HepG2 (cell line): Measurements from ENCODE around the gene CLRN3. TPM values are rescaled to one million over a fixed set of nuclear protein-coding genes. Genes with fewer than 3 reads are reported as not detected.

Experiments
- ATAC-seq: fragments of 200-7000 bp; cut with Tn5 transposase; 3 replicates; pipeline ENCODE4 v1.9.1; 2020; ENCODE audit warnings: mild to moderate bottlenecking, moderate library complexity
- BruUV-seq: library from RNA; stranded (reverse); fragments of 400-500 nt; replicated peaks from 2 replicates; lab custom pipeline; 2021; lab: Mats Ljungman, UMichigan
- CTCF ChIA-PET: fragments of 300-600 bp; formaldehyde crosslinking; extraction: SDS; loops from one replicate; lab custom pipeline; 2021; ENCODE audit warnings: low total read pairs, inconsistent platforms, low intra/inter-chr PET ratio; lab: Yijun Ruan, JAX
- POLR2A ChIA-PET: fragments of 350-600 bp; sonication (Branson Sonifier 250); formaldehyde crosslinking; loops from one replicate; lab custom pipeline; 2020; ENCODE audit warnings: antibody characterized with exemption, inconsistent platforms; lab: Yijun Ruan, JAX
- DNase-seq: peaks from one replicate; pipeline ENCODE4 v3.0.0-alpha.2; 2015; ENCODE audit warnings: low spot score
- FAIRE-seq: peaks from 3 replicates; lab custom pipeline; 2011; peaks lifted over from hg19 to GRCh38; lab: Jason Lieb, UNC
- H2AFZ ChIP-seq: one replicate; pipeline ENCODE4 v1.6.1; 2011; ENCODE audit warnings: low read length, inconsistent platforms
- H3K27ac ChIP-seq: fragments of 300-600 bp; 3 replicates; pipeline ENCODE4 v1.8.0; 2011; ENCODE audit warnings: mixed run types, mild to moderate bottlenecking, mixed read lengths, low read length, inconsistent platforms; ENCODE audit not compliant: insufficient read depth; ENCODE audit errors: extremely low read length
- H3K27me3 ChIP-seq, 2 experiments: fragments of 200-600 bp in 1 of 2; 2 replicates in 1 of 2; 3 replicates in 1 of 2; pipeline versions ENCODE4 v1.6.0 to v1.8.0; 2011; ENCODE audit warnings: low read length in 2 of 2, mild to moderate bottlenecking in 2 of 2, moderate library complexity in 2 of 2, inconsistent platforms in 1 of 2; ENCODE audit not compliant: insufficient read depth in 2 of 2, control insufficient read depth in 1 of 2
- H3K36me3 ChIP-seq, 2 experiments: fragments of 200-600 bp in 1 of 2; replicated peaks in 1 of 2; 2 replicates in 1 of 2; 3 replicates in 1 of 2; pipeline versions ENCODE4 v1.5.1 to v1.8.0; 2011; ENCODE audit warnings: low read length in 2 of 2, inconsistent platforms in 1 of 2; ENCODE audit not compliant: insufficient read depth in 2 of 2, control insufficient read depth in 1 of 2
- H3K4me1 ChIP-seq: 2 replicates; pipeline ENCODE4 v1.5.1; 2012; ENCODE audit warnings: low read length, inconsistent platforms; ENCODE audit not compliant: insufficient read depth
- H3K4me2 ChIP-seq: 2 replicates; pipeline ENCODE4 v1.6.0; 2011; ENCODE audit warnings: low read depth, low read length, inconsistent platforms
- H3K4me3 ChIP-seq, 3 experiments: fragments of 200-600 bp in 1 of 3; sonication (generic), shearing (Covaris generic) in 1 of 3; replicated peaks in 1 of 3; 2 replicates each; pipeline ENCODE4 v1.5.1; 2011 to 2016; ENCODE audit warnings: low read length in 3 of 3, inconsistent platforms in 2 of 3, low read depth in 2 of 3, mild to moderate bottlenecking in 2 of 3, control low read depth in 1 of 3, mixed read lengths in 1 of 3; ENCODE audit not compliant: insufficient read depth in 1 of 3
- H3K79me2 ChIP-seq: one replicate; pipeline ENCODE4 v1.6.1; 2011; ENCODE audit warnings: low read length, inconsistent platforms; ENCODE audit not compliant: insufficient read depth
- H3K9ac ChIP-seq: 2 replicates; pipeline ENCODE4 v1.6.0; 2011; ENCODE audit warnings: mild to moderate bottlenecking, low read depth, low read length, inconsistent platforms; ENCODE audit not compliant: insufficient read depth
- H3K9me3 ChIP-seq: 2 replicates; pipeline ENCODE4 v1.5.1; 2012; ENCODE audit warnings: mild to moderate bottlenecking, low read length
- H4K20me1 ChIP-seq: 2 replicates; pipeline ENCODE4 v1.6.0; 2011; ENCODE audit warnings: inconsistent platforms, mild to moderate bottlenecking, low read length, moderate library complexity; ENCODE audit not compliant: insufficient read depth
- ATF1 ChIP-seq: IDR thresholded peaks from 2 replicates; pipeline ENCODE4 v1.6.1; 2016; ENCODE audit warnings: mild to moderate bottlenecking, control low read depth
- ERF ChIP-seq: IDR thresholded peaks from 2 replicates; pipeline ENCODE4 v1.6.1; 2018; ENCODE audit warnings: missing biosample characterization, missing genetic modification reagents
- ESRRA ChIP-seq: sonication (generic); formaldehyde crosslinking; IDR thresholded peaks from 2 replicates; pipeline ENCODE4 v1.5.1; 2020; ENCODE audit warnings: mild to moderate bottlenecking, low read depth, missing genetic modification reagents
- KLF6 ChIP-seq: IDR thresholded peaks from 2 replicates; pipeline ENCODE4 v1.8.0; 2016; ENCODE audit warnings: missing biosample characterization, missing genetic modification reagents
- ZBTB25 ChIP-seq: IDR thresholded peaks from 2 replicates; pipeline ENCODE4 v1.6.1; 2018; ENCODE audit warnings: missing genetic modification reagents
- ZBTB3 ChIP-seq: sonication (generic); formaldehyde crosslinking; IDR thresholded peaks from 2 replicates; pipeline ENCODE4 v1.4.0; 2020; ENCODE audit warnings: low read depth, mild to moderate bottlenecking, moderate library complexity, missing genetic modification reagents, borderline replicate concordance
- ZMYM2 ChIP-seq: sonication (generic); formaldehyde crosslinking; IDR thresholded peaks from 2 replicates; pipeline ENCODE4 v1.8.0; 2022; ENCODE audit warnings: mild to moderate bottlenecking, missing genetic modification reagents
- ZSCAN21 ChIP-seq: sonication (generic); formaldehyde crosslinking; IDR thresholded peaks from 2 replicates; pipeline ENCODE4 v1.8.0; 2022; ENCODE audit warnings: mild to moderate bottlenecking, missing genetic modification reagents, moderate library complexity, borderline replicate concordance
- ZXDC ChIP-seq: sonication (generic); formaldehyde crosslinking; IDR thresholded peaks from 2 replicates; pipeline ENCODE4 v1.5.0; 2020; ENCODE audit warnings: mild to moderate bottlenecking, missing genetic modification reagents
- WGBS: methylation state at CpG from one replicate; pipeline ENCODE4 v1.1.6; 2017; ENCODE audit warnings: low lambda C conversion rate; 5-methylcytosine and 5-hydroxymethylcytosine counted together
- in situ Hi-C: cut with HindIII; loops from 2 replicates; pipeline ENCODE4 v1.10.0; 2017; ENCODE audit warnings: low pct_unique_long_range_greater_than_20kb; ENCODE audit not compliant: extremely low pct_ligation_motif_present
- intact Hi-C: fragments of 100-400 bp; cut with micrococcal nuclease; formaldehyde crosslinking; loops from one replicate; pipeline ENCODE4 v1.10.0; 2022; ENCODE audit not compliant: unreplicated experiment
- polyA plus RNA-seq, 8 experiments: library from polyadenylated mRNA; depleted of rRNA in 3 of 8; stranded (reverse) in 7 of 8; unstranded in 1 of 8; fragments of >200 nt; fragmentation: Illumina TruSeq in 4 of 8; extraction: Trizol in 4 of 8; gene quantifications; 2 replicates each; pipeline versions ENCODE4 v1.2.1 to v1.2.3, GENCODE V29; 2011 to 2016; ENCODE audit warnings: low read depth in 4 of 8, missing spikeins in 1 of 8, mixed read lengths in 1 of 8; ENCODE audit not compliant: insufficient read depth in 1 of 8
- total RNA-seq, 5 experiments: library from RNA; depleted of rRNA; stranded (reverse); fragments of >200 nt; fragmentation: Illumina TruSeq; extraction: Trizol; gene quantifications; 2 replicates each; pipeline ENCODE4 v1.2.3, GENCODE V29; 2016; ENCODE audit warnings: low read depth in 1 of 5

Gene CLRN3
- total and polyA plus RNA-seq, 2 of the 13 experiments (the other 11 are each of a cell fraction or from before 2014, with no cell fraction given): not detected

GRCh38 chr10:127921075-127921752, 28.5 kb upstream of the CLRN3 start (continued):
- TF ChIP-seq ZBTB25 (CRISPR knock-in tag) (no peak), ATF1 (CRISPR knock-in tag) (no peak), ERF (CRISPR knock-in tag) (no peak)

GRCh38 chr10:127920306-127921074, 27.7 kb upstream of the CLRN3 start:
- no peaks in the 10 kb centered on the region for H3K4me1 ChIP-seq
- no peak overlapping the region for H3K4me3 ChIP-seq
- no peaks in the 10 kb centered on the region for H3K36me3 ChIP-seq
- DNase-seq: no peak
- intact Hi-C loops: no loop called here
- H4K20me1 ChIP-seq: no peaks in the 10 kb centered on the region
- WGBS: 7% methylated on average over 8 of the region's 11 CpGs
- H2AFZ ChIP-seq: no peak overlapping the region
- in situ Hi-C loops: no loop called here
- TF ChIP-seq KLF6 (CRISPR knock-in tag): no peak
- no peak for TF ChIP-seq ZSCAN21 (CRISPR knock-in tag)
- TF ChIP-seq ESRRA: no peak
- no peak for TF ChIP-seq ZMYM2 (CRISPR knock-in tag)
- TF ChIP-seq ZBTB3: no peak
- TF ChIP-seq ZXDC (CRISPR knock-in tag): no peak
- H3K27ac ChIP-seq: no peak overlapping the region
- H3K9ac ChIP-seq: no peak overlapping the region
- CTCF ChIA-PET: no interaction called here
- ATAC-seq: no peak
- no peaks in the 10 kb centered on the region for H3K9me3 ChIP-seq
- POLR2A ChIA-PET: no interaction called here
- BruUV-seq: no TSS peak
- no peak for FAIRE-seq
- peaks cover 0 to 8% of the 10 kb centered on the region in 2 experiments; a peak in 2 of 5 replicates for H3K27me3 ChIP-seq
- H3K4me2 ChIP-seq: no peak overlapping the region
- no peaks in the 10 kb centered on the region for H3K79me2 ChIP-seq
